Activated CD4-positive, alpha-beta T cell treated with anti-CD3 and anti-CD28 coated beads, Interleukin-2, Interleukin-4, amounts not matched to agents 100 ng/mL and 50 ng/mL, durations not matched to agents 16 hours and 8 hours (primary cell): Measurements from ENCODE around the gene MSRB1.

ENCODE experiments used
- DNase-seq: peaks from one replicate; pipeline ENCODE4 v3.0.0-alpha.2; 2020; ENCODE audit warnings: low spot score

The MSRB1 gene

GRCh38 chr16:1942810-1943726, at the start of gene MSRB1:
Gene MSRB1, minus strand, starts transcription at chr16:1943199. Its CDS starts 43 bp downstream, at chr16:1943156.
- peak; percentile 100 for DNase-seq

- peak; percentile 98 for DNase-seq
These were observed 49.1 kb upstream of the MSRB1 start for GRCh38 chr16:1991948-1992703.

- no peak for DNase-seq
These were observed 48.6 kb upstream of the MSRB1 start for GRCh38 chr16:1991588-1991947.

- DNase-seq, result no peak
These were observed 48.1 kb upstream of the MSRB1 start for GRCh38 chr16:1991135-1991551.

- DNase-seq, result no peak
These were observed 47.5 kb upstream of the MSRB1 start for GRCh38 chr16:1990351-1991134.

GRCh38 chr16:1990101-1990350, 47.0 kb upstream of the MSRB1 start:
- no peak for DNase-seq

- DNase-seq, result no peak
These were observed 46.5 kb upstream of the MSRB1 start, which contains the start of gene SYNGR3 for GRCh38 chr16:1989209-1990100. Gene SYNGR3, plus strand, starts transcription at chr16:1989970. Its CDS starts 133 bp downstream, at chr16:1990103.

GRCh38 chr16:1987198-1987597, 44.2 kb upstream of the MSRB1 start:
- DNase-seq, result no peak

- DNase-seq, result no peak
These were observed 42.6 kb upstream of the MSRB1 start for GRCh38 chr16:1985466-1986150.

GRCh38 chr16:1984347-1985225, 41.6 kb upstream of the MSRB1 start:
- no peak for DNase-seq

GRCh38 chr16:1983544-1984346, 40.7 kb upstream of the MSRB1 start, which contains the start of gene GFER:
Gene GFER, plus strand, starts transcription at chr16:1984193. Its CDS starts 26 bp downstream, at chr16:1984219.
- DNase-seq, result peak; percentile 86

- no peak for DNase-seq
These were observed 40.1 kb upstream of the MSRB1 start for GRCh38 chr16:1982991-1983543.

- DNase-seq, result no peak
These were observed 39.0 kb upstream of the MSRB1 start for GRCh38 chr16:1982013-1982433.

GRCh38 chr16:1981398-1981836, 38.4 kb upstream of the MSRB1 start, which contains the start of gene NOXO1:
Gene NOXO1, minus strand, starts transcription at chr16:1981469. Its CDS starts 290 bp downstream, at chr16:1981179.
- DNase-seq, result no peak

GRCh38 chr16:1980770-1981087, 37.7 kb upstream of the MSRB1 start:
- no peak for DNase-seq

- no peak for DNase-seq
These were observed 37.2 kb upstream of the MSRB1 start for GRCh38 chr16:1980030-1980769.

- no peak for DNase-seq
These were observed 36.5 kb upstream of the MSRB1 start for GRCh38 chr16:1979271-1980029.
